HG02763 (cell line): ENCODE results near the gene TPCN1.
A peak's percentile ranks its signal among the peaks of the same experiment; 100 is the strongest.

Experiments
- ATAC-seq: cut with Tn5 transposase; IDR thresholded peaks from one replicate; pipeline ENCODE4 v1.9.1; 2021; ENCODE audit warnings: mild to moderate bottlenecking, moderate library complexity; ENCODE audit not compliant: unreplicated experiment

TPCN1 gene

GRCh38 chr12:113222730-113223531 lies 1.7 kb downstream of the TPCN1 start:
- ATAC-seq = no peak

GRCh38 chr12:113224955-113225354 lies 3.7 kb downstream of the TPCN1 start:
- no peak for ATAC-seq

GRCh38 chr12:113226696-113227568 lies 5.7 kb downstream of the TPCN1 start:
- no peak for ATAC-seq

GRCh38 chr12:113227686-113228391 lies 6.6 kb downstream of the TPCN1 start:
- no peak for ATAC-seq

- no peak for ATAC-seq
Measured at GRCh38 chr12:113228394-113229028, 7.2 kb downstream of the TPCN1 start.

GRCh38 chr12:113230315-113231234 lies 9.3 kb downstream of the TPCN1 start:
- ATAC-seq = no peak

GRCh38 chr12:113231235-113232088 lies 10.2 kb downstream of the TPCN1 start:
- no peak for ATAC-seq

- ATAC-seq = no peak
Measured at GRCh38 chr12:113232089-113232839, 11.0 kb downstream of the TPCN1 start.

GRCh38 chr12:113232840-113233585 lies 11.7 kb downstream of the TPCN1 start:
- peak; percentile 54 for ATAC-seq

- no peak for ATAC-seq
Measured at GRCh38 chr12:113233967-113234366, 12.7 kb downstream of the TPCN1 start.

GRCh38 chr12:113234483-113234882 lies 13.2 kb downstream of the TPCN1 start:
- ATAC-seq = no peak

- no peak for ATAC-seq
Measured at GRCh38 chr12:113235976-113236375, 14.7 kb downstream of the TPCN1 start.

GRCh38 chr12:113236539-113237399 lies 15.5 kb downstream of the TPCN1 start:
- no peak for ATAC-seq

- no peak for ATAC-seq
Measured at GRCh38 chr12:113237748-113238147, 16.5 kb downstream of the TPCN1 start.

- no peak for ATAC-seq
Measured at GRCh38 chr12:113238309-113238708, 17.0 kb downstream of the TPCN1 start.

- ATAC-seq = no peak
Measured at GRCh38 chr12:113239288-113239771, 18.1 kb downstream of the TPCN1 start.
